Measurements from ENCODE around the gene SYNJ2.
"Not testable (repeated sequence)": the region's sequence is repeated elsewhere in the genome, so short reads cannot be mapped to it uniquely, and the experiment has no call there.

- TF ChIP-seq, protein P1, sequence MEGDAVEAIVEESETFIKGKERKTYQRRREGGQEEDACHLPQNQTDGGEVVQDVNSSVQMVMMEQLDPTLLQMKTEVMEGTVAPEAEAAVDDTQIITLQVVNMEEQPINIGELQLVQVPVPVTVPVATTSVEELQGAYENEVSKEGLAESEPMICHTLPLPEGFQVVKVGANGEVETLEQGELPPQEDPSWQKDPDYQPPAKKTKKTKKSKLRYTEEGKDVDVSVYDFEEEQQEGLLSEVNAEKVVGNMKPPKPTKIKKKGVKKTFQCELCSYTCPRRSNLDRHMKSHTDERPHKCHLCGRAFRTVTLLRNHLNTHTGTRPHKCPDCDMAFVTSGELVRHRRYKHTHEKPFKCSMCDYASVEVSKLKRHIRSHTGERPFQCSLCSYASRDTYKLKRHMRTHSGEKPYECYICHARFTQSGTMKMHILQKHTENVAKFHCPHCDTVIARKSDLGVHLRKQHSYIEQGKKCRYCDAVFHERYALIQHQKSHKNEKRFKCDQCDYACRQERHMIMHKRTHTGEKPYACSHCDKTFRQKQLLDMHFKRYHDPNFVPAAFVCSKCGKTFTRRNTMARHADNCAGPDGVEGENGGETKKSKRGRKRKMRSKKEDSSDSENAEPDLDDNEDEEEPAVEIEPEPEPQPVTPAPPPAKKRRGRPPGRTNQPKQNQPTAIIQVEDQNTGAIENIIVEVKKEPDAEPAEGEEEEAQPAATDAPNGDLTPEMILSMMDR (IDR thresholded peaks at IDR 0.05; ENCODE audit: low read depth, low read length) = not testable (repeated sequence)
- not testable (repeated sequence) for TF ChIP-seq POLR2A (IDR thresholded peaks at IDR 0.05; ENCODE audit: extremely low read depth, insufficient read length)
These were observed 41.2 kb upstream of the SYNJ2 start for GRCh38 chr6:157940375-157941036.

Measured in NB4 (cell line).